Activated CD4-positive, alpha-beta T cell treated with anti-CD3 and anti-CD28 coated beads for 24 hours (primary cell): Measurements from ENCODE around the gene LZTR1.

Experiments
- DNase-seq, 2 donors: peaks; one replicate each; pipeline ENCODE4 v3.0.0-alpha.2; 2020; ENCODE audit warnings: low read depth in 2 of 2

Gene LZTR1

GRCh38 chr22:20980938-20981722 is 967 bp upstream of the LZTR1 start:
- no peak for DNase-seq

GRCh38 chr22:20982563-20982882 is 426 bp downstream of the LZTR1 start:
- no peak for DNase-seq

- no peak for DNase-seq
Measured at GRCh38 chr22:20983081-20983771, 1.1 kb downstream of the LZTR1 start.

DNA sequence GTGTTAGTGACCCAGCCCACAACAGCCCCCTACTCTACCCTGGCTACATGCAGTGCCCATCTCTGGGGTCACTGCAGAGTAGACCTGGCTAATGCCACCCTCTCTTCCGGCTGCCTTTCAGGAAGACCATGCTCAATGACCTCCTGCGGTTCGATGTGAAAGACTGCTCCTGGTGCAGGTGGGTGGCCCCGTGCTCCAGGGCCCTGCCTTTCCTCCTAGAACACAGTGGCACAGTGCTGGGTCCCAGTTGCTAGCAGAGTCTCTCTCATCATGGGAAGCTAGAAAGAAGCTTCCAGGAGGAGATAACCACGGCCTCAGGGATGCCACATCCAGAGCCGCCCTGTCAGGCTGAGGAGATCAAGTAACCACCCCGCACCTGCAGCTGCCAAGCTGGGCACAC is 3.6 kb downstream of the LZTR1 start:
- no peak for DNase-seq

DNA sequence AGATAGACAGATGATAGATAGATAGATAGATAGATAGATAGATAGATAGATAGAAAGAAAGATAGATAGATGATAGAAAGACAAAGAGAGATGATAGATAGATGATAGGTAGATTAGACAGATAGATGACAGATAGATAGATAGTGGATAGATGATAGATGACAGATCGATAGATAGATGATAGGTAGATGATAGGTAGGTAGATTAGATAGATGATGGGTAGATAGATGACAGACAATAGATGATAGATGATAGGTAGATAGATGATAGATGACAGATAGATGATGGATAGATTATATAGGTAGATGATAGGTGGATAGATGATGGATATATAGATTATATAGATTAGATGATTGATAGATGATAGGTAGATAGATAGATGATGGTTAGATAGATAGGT is 4.3 kb downstream of the LZTR1 start:
- no peak for DNase-seq

GRCh38 chr22:20987375-20987774 is 5.3 kb downstream of the LZTR1 start:
- no peak for DNase-seq

DNA sequence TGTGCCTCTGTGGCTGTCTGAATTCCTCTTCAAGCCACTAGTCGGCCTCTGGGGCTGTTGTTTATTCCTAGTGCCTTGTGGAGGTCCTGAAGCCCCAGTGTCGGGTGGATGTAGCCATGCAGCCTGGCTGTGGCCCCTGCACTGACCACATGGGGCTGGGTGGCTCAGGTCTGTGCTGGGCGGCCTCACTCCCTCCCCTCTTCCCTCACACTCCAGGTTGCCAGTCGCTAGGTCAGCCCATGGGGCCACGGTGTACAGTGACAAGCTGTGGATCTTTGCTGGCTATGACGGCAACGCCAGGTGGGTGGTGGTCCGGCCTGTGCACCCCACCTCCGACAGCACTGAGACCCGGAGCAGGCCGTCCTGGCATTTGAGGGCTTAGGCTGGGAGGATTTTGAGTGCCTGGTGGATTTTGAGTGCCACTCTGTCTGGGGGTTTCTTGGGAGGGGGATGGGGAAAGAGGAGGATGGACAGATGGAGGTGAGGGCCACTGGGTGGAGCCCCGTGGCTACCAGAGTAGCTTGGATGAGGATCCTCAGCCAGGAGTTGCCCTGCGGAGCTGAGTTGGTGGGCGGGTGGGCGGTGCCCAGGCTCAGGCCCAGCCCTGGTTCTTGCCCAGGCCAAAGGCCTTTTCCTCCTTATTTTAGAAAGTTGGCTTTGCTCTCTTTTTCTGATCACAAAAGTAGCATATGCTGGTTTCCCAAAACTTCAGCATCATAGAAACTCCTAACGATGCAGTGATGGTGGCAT is 6.7 kb downstream of the LZTR1 start:
- no peak for DNase-seq

DNA sequence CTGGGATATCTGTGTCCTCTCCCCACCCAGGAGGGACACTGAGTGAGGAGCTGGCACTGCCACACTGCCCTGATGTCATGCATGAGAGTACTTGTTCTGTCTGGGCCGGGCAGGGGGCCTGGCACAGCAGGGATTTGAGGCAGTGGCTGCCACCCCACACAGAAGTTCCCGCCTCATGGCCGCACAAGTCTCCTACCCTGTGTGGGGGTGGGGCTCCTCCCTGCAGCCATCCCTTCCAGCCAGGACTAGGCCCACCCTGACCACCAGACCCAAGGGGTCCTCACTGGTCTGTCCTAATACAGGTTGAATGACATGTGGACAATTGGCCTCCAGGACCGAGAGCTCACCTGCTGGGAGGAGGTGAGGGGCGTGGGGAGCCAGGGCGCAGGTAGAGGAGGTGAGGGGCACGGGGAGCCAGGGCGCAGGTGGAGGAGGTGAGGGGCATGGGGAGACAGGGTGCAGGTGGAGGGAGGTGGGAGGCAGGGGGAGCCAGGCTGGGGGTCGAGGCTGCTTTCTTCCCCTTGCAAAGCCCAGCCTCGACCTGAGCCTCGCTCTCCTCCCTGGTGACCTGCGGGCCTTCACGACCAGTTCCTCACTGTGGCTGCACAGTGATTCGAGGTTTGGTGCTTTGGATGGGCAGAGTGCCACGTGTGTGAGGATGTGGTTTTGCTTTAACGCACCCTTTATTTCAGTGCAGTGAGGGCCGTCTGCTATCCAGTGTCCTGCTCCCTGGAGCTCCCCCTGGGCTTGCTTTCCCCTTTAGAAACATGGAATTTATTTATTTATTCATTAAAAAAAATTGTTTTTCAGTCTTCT is 7.4 kb downstream of the LZTR1 start:
- DNase-seq = no peak

DNA sequence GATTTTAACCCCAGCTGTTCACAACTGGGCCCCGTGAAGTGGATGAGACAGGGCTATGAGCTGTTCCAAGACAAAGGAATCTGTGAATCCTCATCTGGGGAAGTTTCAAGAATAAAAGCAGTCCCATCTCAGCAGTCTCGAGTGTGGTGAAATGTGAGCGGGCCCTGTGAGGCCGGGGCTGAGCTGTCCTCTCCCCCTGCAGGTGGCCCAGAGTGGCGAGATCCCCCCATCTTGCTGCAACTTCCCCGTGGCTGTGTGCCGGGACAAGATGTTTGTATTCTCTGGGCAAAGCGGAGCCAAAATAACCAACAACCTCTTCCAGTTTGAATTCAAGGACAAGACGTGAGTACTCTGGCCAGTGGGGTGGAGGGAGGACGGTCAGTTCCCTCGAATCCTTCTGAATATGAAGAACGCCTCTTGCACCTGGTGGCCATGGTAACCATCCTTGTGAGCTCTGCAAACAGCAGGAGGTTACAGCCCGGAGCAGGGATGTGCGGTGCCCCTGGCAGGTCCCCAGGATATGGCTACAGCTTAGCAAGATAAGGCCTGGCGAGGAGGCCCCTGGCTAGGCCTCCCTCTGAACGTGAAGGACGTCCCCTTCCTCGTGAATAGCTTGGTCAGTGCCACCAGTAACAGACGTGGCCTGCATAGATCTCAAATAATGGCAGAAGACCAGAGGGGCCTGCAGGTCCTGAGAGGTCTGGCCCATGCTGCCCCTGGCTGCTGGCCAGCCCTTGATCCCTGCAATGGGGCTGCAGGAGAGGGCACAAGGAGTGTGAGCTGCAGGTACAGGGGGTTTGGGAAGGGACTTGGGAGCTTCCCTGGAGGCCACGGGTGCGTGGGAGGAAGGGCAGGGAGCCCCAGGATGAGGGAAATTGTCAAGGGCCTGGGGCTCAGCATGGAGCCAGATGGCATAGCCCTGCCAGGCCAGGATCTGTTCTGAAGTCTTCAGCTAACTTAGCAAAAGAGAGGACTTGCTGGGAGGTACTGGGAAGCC is 8.4 kb downstream of the LZTR1 start:
- DNase-seq = no peak

DNA sequence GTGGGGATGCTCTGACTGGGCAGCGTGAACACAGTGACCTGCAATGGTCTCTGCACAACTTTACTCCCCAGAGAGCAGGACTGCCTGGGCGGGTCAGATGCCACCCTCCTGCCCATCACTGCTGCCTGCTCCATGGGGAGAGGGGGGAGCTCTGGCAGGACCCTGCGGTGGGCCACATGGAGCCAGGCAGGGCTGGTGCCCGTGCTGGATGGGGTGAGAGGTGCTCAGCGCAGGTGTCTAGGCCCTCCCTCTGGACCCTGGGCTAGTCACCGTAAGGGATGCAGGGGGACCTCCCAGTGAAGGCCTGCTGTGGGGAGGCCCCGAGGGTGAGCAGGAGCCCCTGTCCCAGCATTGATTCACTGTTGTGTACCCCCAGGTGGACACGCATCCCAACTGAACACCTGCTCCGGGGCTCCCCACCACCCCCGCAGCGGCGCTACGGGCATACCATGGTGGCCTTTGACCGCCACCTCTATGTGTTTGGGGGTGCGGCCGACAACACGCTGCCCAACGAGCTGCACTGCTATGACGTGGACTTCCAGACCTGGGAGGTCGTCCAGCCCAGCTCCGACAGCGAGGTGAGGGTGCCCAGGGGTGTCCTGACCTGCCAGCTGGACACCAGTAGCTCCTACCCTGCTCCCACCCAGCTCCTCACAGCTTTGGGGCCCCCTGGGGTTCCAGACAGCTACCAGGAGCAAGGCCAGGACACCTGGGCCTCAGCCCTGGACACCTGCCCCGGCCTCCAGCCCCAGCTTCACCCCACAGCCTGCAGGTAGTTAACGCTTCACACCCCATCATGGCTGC is 9.4 kb downstream of the LZTR1 start:
- DNase-seq = no peak

DNA sequence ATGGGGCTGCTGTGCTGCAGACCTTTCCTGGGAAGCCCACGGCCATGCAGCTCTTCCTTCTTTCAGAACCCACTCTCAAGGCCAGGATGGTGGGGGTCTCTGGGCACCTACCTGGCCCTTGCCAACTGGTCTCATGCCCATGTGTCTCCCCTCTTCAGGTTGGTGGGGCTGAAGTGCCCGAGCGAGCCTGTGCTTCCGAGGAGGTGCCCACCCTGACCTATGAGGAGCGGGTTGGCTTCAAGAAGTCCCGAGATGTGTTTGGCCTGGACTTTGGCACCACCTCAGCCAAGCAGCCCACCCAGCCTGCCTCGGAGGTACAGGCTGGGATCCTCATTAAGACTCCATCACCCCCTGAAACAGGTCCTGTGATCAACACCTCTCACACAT is 10.0 kb downstream of the LZTR1 start:
- DNase-seq = no peak

DNA sequence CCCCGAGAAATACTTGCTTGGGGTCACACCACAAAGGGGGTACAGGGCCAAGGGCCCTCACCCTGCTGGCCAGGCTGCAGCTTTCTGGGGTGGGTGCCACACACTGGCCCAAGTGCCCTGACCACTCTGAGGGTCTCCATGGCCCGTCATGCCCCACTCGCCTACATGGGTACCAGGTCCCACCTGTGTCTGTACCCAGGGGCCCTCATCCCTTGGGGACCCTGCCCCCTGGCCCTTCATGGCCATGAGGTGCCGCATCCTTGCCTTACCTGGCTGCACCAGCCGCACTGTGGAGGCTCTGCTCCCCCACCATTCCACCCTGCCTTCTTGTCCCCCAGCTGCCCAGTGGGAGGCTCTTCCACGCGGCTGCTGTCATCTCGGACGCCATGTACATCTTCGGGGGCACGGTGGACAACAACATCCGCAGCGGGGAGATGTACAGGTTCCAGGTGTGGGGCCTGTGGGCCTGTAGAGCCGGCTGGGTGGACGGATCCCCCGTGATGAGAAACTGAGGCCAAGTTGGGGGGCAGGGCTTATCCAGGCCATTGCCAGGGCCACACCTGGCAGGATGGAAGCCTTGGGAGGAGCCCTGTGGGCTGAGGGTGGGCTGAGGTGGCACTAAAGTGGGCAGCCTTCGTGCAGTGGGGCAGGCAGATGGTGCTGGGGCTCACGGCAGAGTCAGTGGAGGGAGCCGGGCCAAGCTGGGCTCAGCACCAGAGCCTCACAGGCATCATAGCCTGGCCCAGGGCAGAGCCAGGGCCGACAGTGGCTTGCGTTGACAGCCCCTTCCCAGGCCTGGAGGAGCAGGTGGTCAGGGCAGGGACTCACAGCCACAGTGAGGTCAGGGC is 10.6 kb downstream of the LZTR1 start:
- no peak for DNase-seq

DNA sequence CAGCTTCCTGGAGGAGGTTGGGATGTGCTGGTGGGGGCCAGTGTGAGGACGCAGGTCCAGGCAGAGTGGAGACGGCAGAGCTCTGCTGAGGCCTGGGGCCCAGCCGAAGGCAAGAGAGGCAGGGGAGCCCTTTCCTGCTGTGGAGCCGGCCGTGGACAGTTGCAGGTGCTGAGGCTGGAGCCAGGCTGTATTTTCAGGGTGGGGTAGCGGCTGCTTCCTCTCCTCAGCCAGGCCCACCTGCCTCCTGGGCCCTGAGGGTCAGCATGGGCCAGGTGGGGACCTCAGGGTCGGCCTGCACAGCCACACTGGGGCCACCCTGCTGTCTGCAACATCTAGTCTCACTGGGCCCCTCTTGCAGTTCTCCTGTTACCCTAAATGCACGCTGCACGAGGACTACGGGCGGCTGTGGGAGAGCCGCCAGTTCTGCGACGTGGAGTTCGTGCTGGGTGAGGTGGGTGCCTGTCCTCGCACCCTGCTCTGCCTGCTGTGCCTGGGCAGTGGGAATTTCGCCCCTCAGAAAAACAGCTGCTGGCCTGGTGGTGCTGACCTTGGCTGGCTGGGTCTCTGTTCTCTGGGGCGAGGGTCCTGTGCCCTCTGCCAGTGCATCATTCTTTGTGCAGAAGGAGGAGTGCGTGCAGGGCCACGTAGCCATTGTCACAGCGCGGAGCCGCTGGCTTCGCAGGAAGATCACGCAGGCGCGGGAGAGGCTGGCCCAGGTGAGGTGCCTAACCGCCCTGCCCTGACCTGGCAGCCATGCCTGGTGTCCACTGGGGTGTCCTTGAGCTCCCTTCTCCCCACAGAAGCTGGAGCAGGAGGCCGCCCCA is 11.4 kb downstream of the LZTR1 start:
- DNase-seq = no peak

- DNase-seq = no peak
Measured at GRCh38 chr22:20994128-20994901, 12.2 kb downstream of the LZTR1 start.

DNA sequence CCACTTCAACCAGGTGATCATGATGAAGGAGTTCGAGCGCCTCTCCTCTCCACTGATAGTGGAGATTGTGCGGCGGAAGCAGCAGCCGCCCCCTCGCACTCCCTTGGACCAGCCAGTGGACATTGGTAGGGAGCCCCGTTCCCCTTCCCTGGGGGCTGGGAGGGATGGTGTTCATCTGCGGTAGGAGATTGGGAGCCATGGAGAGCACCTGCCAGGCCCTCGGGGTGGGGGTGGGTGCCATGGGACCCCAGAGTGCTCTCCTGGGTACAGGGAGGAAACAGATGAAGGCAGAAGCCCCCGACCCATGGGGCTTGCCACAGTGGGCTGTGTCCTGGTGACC is 12.8 kb downstream of the LZTR1 start:
- no peak for DNase-seq

GRCh38 chr22:20995329-20996030 is 13.4 kb downstream of the LZTR1 start:
- DNase-seq = no peak

DNA sequence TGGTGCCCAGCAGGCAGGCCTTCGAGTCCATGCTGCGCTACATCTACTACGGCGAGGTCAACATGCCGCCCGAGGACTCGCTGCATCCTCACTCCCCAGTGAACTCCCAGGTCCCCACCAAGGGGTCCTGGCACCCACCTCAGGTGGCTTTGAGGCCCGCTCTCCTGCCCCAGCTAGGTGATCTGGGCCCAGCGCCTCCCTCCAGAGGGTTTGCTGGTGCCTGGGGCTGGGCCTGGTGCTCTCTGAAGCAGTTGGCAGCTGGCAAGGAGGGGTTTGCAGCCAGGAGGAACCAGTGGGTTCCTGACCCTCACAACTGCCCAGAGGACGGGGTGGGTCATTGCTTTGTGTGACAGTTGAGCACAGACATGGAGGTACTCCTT is 13.9 kb downstream of the LZTR1 start:
- DNase-seq = no peak
